PFSK-1 (cell line): ENCODE measurements around the gene GDF7.

Source experiments
- FOXP2 ChIP-seq: optimal IDR thresholded peaks from 2 replicates; pipeline ENCODE3; 2011; ENCODE audit warnings: borderline replicate concordance, control low read depth, inconsistent platforms; ENCODE audit not compliant: insufficient read depth; ENCODE audit errors: extremely low read length, extremely low read depth
- POLR2AphosphoS5 ChIP-seq: IDR thresholded peaks from 2 replicates; pipeline ENCODE4 v1.6.1; 2012; ENCODE audit warnings: low read depth, mild to moderate bottlenecking, control low read depth, low read length, moderate library complexity
- REST ChIP-seq, 2 experiments: IDR thresholded peaks; 2 replicates each; pipeline versions ENCODE4 v1.6.1 to v1.8.0; 2011 to 2012; ENCODE audit warnings: low read depth in 2 of 2, low read length in 2 of 2, control low read depth in 1 of 2, inconsistent platforms in 1 of 2, mild to moderate bottlenecking in 1 of 2, moderate library complexity in 1 of 2; ENCODE audit not compliant: insufficient read depth in 1 of 2
- SIN3A ChIP-seq: IDR thresholded peaks from 2 replicates; pipeline ENCODE4 v1.6.1; 2012; ENCODE audit warnings: mild to moderate bottlenecking, low read length, moderate library complexity, borderline replicate concordance; ENCODE audit not compliant: insufficient read depth
- TAF1 ChIP-seq: IDR thresholded peaks from 2 replicates; pipeline ENCODE4 v1.6.1; 2012; ENCODE audit warnings: low read length, control low read depth, borderline replicate concordance; ENCODE audit not compliant: insufficient read depth

- no peak for TF ChIP-seq REST (IDR thresholded peaks at IDR 0.05; ENCODE audit: insufficient read depth in 1 of 2, low read depth in 2 of 2, low read length in 2 of 2)
- TF ChIP-seq TAF1 = no peak
- TF ChIP-seq POLR2AphosphoS5 = no peak
- TF ChIP-seq SIN3A = no peak
- TF ChIP-seq FOXP2 = no peak
These were observed 26.4 kb downstream of the GDF7 start for GRCh38 chr2:20693317-20693716.
